Liver (tissue), 9 donors: Measurements from ENCODE around the gene SRP14. TPM values are rescaled to one million over a fixed set of nuclear protein-coding genes. Genes with fewer than 3 reads are reported as not detected.

Source experiments
- DNase-seq: peaks from one replicate; pipeline ENCODE4 v3.0.0-alpha.2; 2017; ENCODE audit warnings: low spot score
- H3K27ac ChIP-seq, 2 donors: one replicate each; pipeline ENCODE4 v1.7.0; 2013; ENCODE audit warnings: inconsistent platforms in 2 of 2, low read length in 2 of 2, control low read depth in 1 of 2, low read depth in 1 of 2, mild to moderate bottlenecking in 1 of 2
- H3K27me3 ChIP-seq, 4 donors: one replicate each; pipeline versions ENCODE4 v1.6.1 to v1.7.0; 2013; ENCODE audit warnings: low read length in 3 of 4, inconsistent platforms in 1 of 4, mild to moderate bottlenecking in 1 of 4, moderate library complexity in 1 of 4; ENCODE audit not compliant: control insufficient read depth in 4 of 4, insufficient read depth in 4 of 4
- H3K36me3 ChIP-seq, 4 donors: one replicate each; pipeline versions ENCODE4 v1.6.1 to v1.7.0; 2013; ENCODE audit warnings: low read length in 3 of 4, mild to moderate bottlenecking in 3 of 4, low read depth in 1 of 4, moderate library complexity in 1 of 4; ENCODE audit not compliant: control insufficient read depth in 4 of 4, insufficient read depth in 3 of 4
- H3K4me1 ChIP-seq, 4 donors: one replicate each; pipeline versions ENCODE4 v1.6.1 to v1.7.0; 2013; ENCODE audit warnings: low read length in 3 of 4, mild to moderate bottlenecking in 3 of 4, moderate library complexity in 1 of 4; ENCODE audit not compliant: control insufficient read depth in 4 of 4, insufficient read depth in 4 of 4
- H3K4me3 ChIP-seq, 3 donors: one replicate each; pipeline versions ENCODE4 v1.6.1 to v1.7.0; 2013; ENCODE audit warnings: low read length in 3 of 3, control low read depth in 1 of 3, low read depth in 1 of 3, mild to moderate bottlenecking in 1 of 3
- H3K9ac ChIP-seq, 2 donors: one replicate each; pipeline ENCODE4 v1.7.0; 2013; ENCODE audit warnings: low read length in 2 of 2, mild to moderate bottlenecking in 2 of 2, moderate library complexity in 2 of 2, control low read depth in 1 of 2, low read depth in 1 of 2
- H3K9me3 ChIP-seq, 4 donors: one replicate each; pipeline versions ENCODE4 v1.6.1 to v1.7.0; 2013; ENCODE audit warnings: low read length in 3 of 4; ENCODE audit not compliant: control insufficient read depth in 4 of 4
- EGR1 ChIP-seq, 2 donors: IDR thresholded peaks; 2 replicates each; pipeline ENCODE4 v1.6.1; 2016 to 2018; ENCODE audit warnings: antibody characterized with exemption in 2 of 2, low read depth in 2 of 2
- FOXA1 ChIP-seq: IDR thresholded peaks from 2 replicates; pipeline ENCODE4 v1.6.1; 2016; ENCODE audit warnings: antibody characterized with exemption
- FOXA2 ChIP-seq: IDR thresholded peaks from 2 replicates; pipeline ENCODE4 v1.6.1; 2016; ENCODE audit warnings: antibody characterized with exemption
- GABPA ChIP-seq, 2 donors: IDR thresholded peaks in 1 of 2; conservative IDR thresholded peaks in 1 of 2; 2 replicates each; pipeline ENCODE4 v1.6.1; 2016; ENCODE audit warnings: antibody characterized with exemption in 2 of 2, mild to moderate bottlenecking in 1 of 2, moderate library complexity in 1 of 2
- HNF4A ChIP-seq, 2 donors: conservative IDR thresholded peaks; 2 replicates each; pipeline ENCODE4 v1.6.1; 2016; ENCODE audit warnings: antibody characterized with exemption in 2 of 2, mild to moderate bottlenecking in 2 of 2
- HNF4G ChIP-seq: IDR thresholded peaks from 2 replicates; pipeline ENCODE4 v1.6.1; 2016; ENCODE audit warnings: antibody characterized with exemption
- JUND ChIP-seq, 2 donors: IDR thresholded peaks; 2 replicates each; pipeline ENCODE4 v1.6.1; 2016; ENCODE audit warnings: antibody characterized with exemption in 2 of 2
- NR2F2 ChIP-seq: IDR thresholded peaks from 2 replicates; pipeline ENCODE4 v1.6.1; 2016; ENCODE audit warnings: antibody characterized with exemption
- RAD21 ChIP-seq, 2 donors: IDR thresholded peaks; 2 replicates each; pipeline ENCODE4 v1.6.1; 2016; ENCODE audit warnings: antibody characterized with exemption in 2 of 2, mild to moderate bottlenecking in 2 of 2
- RXRA ChIP-seq, 2 donors: IDR thresholded peaks; 2 replicates each; pipeline ENCODE4 v1.6.1; 2017 to 2018; ENCODE audit warnings: antibody characterized with exemption in 2 of 2, mild to moderate bottlenecking in 1 of 2
- SP1 ChIP-seq: IDR thresholded peaks from 2 replicates; pipeline ENCODE4 v1.6.1; 2018; ENCODE audit warnings: antibody characterized with exemption, mild to moderate bottlenecking
- TAF1 ChIP-seq: conservative IDR thresholded peaks from 2 replicates; pipeline ENCODE4 v1.6.1; 2016; ENCODE audit warnings: antibody characterized with exemption, mild to moderate bottlenecking
- YY1 ChIP-seq: IDR thresholded peaks from 2 replicates; pipeline ENCODE4 v1.6.1; 2016; ENCODE audit warnings: antibody characterized with exemption, mild to moderate bottlenecking
- WGBS: extraction: QIAGEN DNeasy Blood & Tissue Kit; methylation state at CpG from one replicate; pipeline ENCODE4 v1.1.7; 2013; 5-methylcytosine and 5-hydroxymethylcytosine counted together
- polyA plus RNA-seq, 2 donors: library from polyadenylated mRNA; stranded (reverse) in 1 of 2; unstranded in 1 of 2; fragments of 200-250 nt in 1 of 2; fragments of >200 nt in 1 of 2; fragmentation: Nextera tagmentation in 1 of 2; extraction: Ambion mirVana in 1 of 2; gene quantifications; one replicate each; pipeline versions ENCODE4 v1.2.1 to v1.2.3, GENCODE V29; 2013 to 2015
- total RNA-seq, 2 donors: library from RNA; depleted of rRNA; stranded (reverse); fragments of >200 nt; gene quantifications; one replicate each; pipeline ENCODE4 v1.2.3, GENCODE V29; 2014
- TF ChIP-seq, protein P1 (sequence below): IDR thresholded peaks from 2 replicates; pipeline ENCODE4 v1.6.1; 2016; ENCODE audit warnings: antibody characterized with exemption
- TF ChIP-seq, protein P2 (sequence below): IDR thresholded peaks from 2 replicates; pipeline ENCODE4 v1.6.1; 2016; ENCODE audit warnings: antibody characterized with exemption
- TF ChIP-seq, protein P3 (sequence below): fragments of 150-350 bp; IDR thresholded peaks from 2 replicates; pipeline ENCODE4 v1.5.1; 2017; ENCODE audit warnings: improper control_type of control experiment, low read depth, low read length; ENCODE audit not compliant: missing input control
- TF ChIP-seq, protein P4 (sequence below): IDR thresholded peaks from 2 replicates; pipeline ENCODE4 v1.6.1; 2016; ENCODE audit warnings: antibody characterized with exemption, mild to moderate bottlenecking
- TF ChIP-seq, protein P5 (sequence below): IDR thresholded peaks from 2 replicates; pipeline ENCODE4 v1.6.1; 2016; ENCODE audit warnings: antibody characterized with exemption
- donor health status: healthy.
- donor health status: healthy.
- donor health status: healthy.
- donor health status: healthy.
- donor health status: healthy.

The SRP14 gene
- total and polyA plus RNA-seq, 4 donors: 67.2 to 357 (median 116) TPM

DNA sequence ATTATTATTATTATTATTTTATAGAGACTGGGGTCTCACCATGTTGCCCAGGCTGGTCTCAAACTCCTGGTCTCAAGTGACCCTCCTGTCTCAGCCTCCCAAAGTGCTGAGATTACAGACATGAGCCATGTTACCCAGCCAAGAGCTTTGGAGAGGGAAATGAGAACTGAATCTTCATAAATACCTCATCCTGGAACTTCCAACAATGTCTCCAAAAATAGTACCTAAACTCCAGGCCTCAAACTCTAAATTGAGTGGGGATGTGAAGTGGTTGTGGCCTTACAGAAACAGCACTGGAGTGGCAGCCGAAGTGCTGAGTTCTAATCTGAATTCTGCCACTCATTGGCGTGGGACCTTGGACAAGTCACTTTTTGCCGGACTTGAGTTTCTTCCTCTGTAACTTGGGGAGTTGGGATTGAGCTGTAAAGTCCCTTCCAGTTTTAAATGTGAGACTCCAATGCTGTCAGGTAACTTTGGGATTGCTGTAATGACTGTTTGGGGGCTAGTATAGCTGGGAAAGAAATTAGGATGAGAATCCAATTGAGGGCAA is 10.0 kb upstream of the SRP14 start:
- WGBS: 96% methylated on average over 3 of the region's 3 CpGs
- no peak overlapping the region for H3K27ac ChIP-seq
- H3K36me3 ChIP-seq: no peaks in the 10 kb centered on the region
- no peaks in the 10 kb centered on the region for H3K9me3 ChIP-seq
- H3K4me3 ChIP-seq: no peak overlapping the region
- peaks cover 4 to 10% (median 7%) of the 10 kb centered on the region in 4 donors for H3K4me1 ChIP-seq
- H3K27me3 ChIP-seq: no peaks in the 10 kb centered on the region
- no peak overlapping the region for H3K9ac ChIP-seq
- DNase-seq: no peak
- TF ChIP-seq JUND (IDR thresholded peaks at IDR 0.05) (no peak), RXRA (IDR thresholded peaks at IDR 0.05) (no peak), FOXA2 (no peak), EGR1 (IDR thresholded peaks at IDR 0.05; ENCODE audit: low read depth in 2 of 2) (no peak), SP1 (no peak), YY1 (no peak), HNF4A (conservative IDR thresholded peaks at IDR 0.05) (no peak), HNF4G (no peak), GABPA (IDR thresholded peaks at IDR 0.05 in 1 of 2, conservative IDR thresholded peaks at IDR 0.05 in 1 of 2) (no peak), RAD21 (IDR thresholded peaks at IDR 0.05) (no peak), TAF1 (no peak), NR2F2 (no peak), FOXA1 (no peak)
- TF ChIP-seq, protein P1, sequence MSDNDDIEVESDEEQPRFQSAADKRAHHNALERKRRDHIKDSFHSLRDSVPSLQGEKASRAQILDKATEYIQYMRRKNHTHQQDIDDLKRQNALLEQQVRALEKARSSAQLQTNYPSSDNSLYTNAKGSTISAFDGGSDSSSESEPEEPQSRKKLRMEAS: no peak
- TF ChIP-seq, protein P2, sequence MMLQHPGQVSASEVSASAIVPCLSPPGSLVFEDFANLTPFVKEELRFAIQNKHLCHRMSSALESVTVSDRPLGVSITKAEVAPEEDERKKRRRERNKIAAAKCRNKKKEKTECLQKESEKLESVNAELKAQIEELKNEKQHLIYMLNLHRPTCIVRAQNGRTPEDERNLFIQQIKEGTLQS: no peak
- TF ChIP-seq, protein P3, sequence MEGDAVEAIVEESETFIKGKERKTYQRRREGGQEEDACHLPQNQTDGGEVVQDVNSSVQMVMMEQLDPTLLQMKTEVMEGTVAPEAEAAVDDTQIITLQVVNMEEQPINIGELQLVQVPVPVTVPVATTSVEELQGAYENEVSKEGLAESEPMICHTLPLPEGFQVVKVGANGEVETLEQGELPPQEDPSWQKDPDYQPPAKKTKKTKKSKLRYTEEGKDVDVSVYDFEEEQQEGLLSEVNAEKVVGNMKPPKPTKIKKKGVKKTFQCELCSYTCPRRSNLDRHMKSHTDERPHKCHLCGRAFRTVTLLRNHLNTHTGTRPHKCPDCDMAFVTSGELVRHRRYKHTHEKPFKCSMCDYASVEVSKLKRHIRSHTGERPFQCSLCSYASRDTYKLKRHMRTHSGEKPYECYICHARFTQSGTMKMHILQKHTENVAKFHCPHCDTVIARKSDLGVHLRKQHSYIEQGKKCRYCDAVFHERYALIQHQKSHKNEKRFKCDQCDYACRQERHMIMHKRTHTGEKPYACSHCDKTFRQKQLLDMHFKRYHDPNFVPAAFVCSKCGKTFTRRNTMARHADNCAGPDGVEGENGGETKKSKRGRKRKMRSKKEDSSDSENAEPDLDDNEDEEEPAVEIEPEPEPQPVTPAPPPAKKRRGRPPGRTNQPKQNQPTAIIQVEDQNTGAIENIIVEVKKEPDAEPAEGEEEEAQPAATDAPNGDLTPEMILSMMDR: no peak
- TF ChIP-seq, protein P4, sequence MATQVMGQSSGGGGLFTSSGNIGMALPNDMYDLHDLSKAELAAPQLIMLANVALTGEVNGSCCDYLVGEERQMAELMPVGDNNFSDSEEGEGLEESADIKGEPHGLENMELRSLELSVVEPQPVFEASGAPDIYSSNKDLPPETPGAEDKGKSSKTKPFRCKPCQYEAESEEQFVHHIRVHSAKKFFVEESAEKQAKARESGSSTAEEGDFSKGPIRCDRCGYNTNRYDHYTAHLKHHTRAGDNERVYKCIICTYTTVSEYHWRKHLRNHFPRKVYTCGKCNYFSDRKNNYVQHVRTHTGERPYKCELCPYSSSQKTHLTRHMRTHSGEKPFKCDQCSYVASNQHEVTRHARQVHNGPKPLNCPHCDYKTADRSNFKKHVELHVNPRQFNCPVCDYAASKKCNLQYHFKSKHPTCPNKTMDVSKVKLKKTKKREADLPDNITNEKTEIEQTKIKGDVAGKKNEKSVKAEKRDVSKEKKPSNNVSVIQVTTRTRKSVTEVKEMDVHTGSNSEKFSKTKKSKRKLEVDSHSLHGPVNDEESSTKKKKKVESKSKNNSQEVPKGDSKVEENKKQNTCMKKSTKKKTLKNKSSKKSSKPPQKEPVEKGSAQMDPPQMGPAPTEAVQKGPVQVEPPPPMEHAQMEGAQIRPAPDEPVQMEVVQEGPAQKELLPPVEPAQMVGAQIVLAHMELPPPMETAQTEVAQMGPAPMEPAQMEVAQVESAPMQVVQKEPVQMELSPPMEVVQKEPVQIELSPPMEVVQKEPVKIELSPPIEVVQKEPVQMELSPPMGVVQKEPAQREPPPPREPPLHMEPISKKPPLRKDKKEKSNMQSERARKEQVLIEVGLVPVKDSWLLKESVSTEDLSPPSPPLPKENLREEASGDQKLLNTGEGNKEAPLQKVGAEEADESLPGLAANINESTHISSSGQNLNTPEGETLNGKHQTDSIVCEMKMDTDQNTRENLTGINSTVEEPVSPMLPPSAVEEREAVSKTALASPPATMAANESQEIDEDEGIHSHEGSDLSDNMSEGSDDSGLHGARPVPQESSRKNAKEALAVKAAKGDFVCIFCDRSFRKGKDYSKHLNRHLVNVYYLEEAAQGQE: no peak
- TF ChIP-seq, protein P5, sequence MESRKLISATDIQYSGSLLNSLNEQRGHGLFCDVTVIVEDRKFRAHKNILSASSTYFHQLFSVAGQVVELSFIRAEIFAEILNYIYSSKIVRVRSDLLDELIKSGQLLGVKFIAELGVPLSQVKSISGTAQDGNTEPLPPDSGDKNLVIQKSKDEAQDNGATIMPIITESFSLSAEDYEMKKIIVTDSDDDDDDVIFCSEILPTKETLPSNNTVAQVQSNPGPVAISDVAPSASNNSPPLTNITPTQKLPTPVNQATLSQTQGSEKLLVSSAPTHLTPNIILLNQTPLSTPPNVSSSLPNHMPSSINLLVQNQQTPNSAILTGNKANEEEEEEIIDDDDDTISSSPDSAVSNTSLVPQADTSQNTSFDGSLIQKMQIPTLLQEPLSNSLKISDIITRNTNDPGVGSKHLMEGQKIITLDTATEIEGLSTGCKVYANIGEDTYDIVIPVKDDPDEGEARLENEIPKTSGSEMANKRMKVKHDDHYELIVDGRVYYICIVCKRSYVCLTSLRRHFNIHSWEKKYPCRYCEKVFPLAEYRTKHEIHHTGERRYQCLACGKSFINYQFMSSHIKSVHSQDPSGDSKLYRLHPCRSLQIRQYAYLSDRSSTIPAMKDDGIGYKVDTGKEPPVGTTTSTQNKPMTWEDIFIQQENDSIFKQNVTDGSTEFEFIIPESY: no peak
